Measurements from ENCODE around the gene IQGAP1. TPM values are rescaled to one million over a fixed set of nuclear protein-coding genes. Genes with fewer than 3 reads are reported as not detected.
"Not testable (repeated sequence)": the region's sequence is repeated elsewhere in the genome, so short reads cannot be mapped to it uniquely, and the experiment has no call there.

The IQGAP1 gene
- total RNA-seq, 4 donors from 2014 or later = 162 to 334 (median 168) TPM

- no peaks in the 10 kb centered on the region for H3K36me3 ChIP-seq
- no peak for TF ChIP-seq CTCF (IDR thresholded peaks at IDR 0.05)
- no peak for TF ChIP-seq POLR2A (IDR thresholded peaks at IDR 0.05)
- H3K27me3 ChIP-seq = no peaks in the 10 kb centered on the region
- no peak overlapping the region for H3K4me3 ChIP-seq
- H3K9me3 ChIP-seq = no peaks in the 10 kb centered on the region
- no peaks in the 10 kb centered on the region for H3K4me1 ChIP-seq
- H3K27ac ChIP-seq = no peak overlapping the region
- no peak for DNase-seq
Measured at GRCh38 chr15:90512981-90513380, 124.9 kb downstream of the IQGAP1 start.

- Histone ChIP-seq H3K4me1 (no peaks in the 10 kb centered on the region), H3K36me3 (no peaks in the 10 kb centered on the region), H3K27me3 (no peaks in the 10 kb centered on the region), H3K9me3 (no peaks in the 10 kb centered on the region), H3K4me3 (no peak overlapping the region), H3K27ac (no peak overlapping the region)
- DNase-seq = no peak
- TF ChIP-seq POLR2A (IDR thresholded peaks at IDR 0.05) (no peak), CTCF (IDR thresholded peaks at IDR 0.05) (no peak)
Measured at GRCh38 chr15:90513448-90513847, 125.4 kb downstream of the IQGAP1 start.

GRCh38 chr15:90513893-90514292, 125.9 kb downstream of the IQGAP1 start:
- H3K4me1 ChIP-seq, H3K36me3 ChIP-seq, H3K27me3 ChIP-seq, DNase-seq, H3K4me3 ChIP-seq, H3K9me3 ChIP-seq, H3K27ac ChIP-seq: not testable (repeated sequence)

GRCh38 chr15:90519688-90520087, 131.6 kb downstream of the IQGAP1 start:
- no peaks in the 10 kb centered on the region for H3K36me3 ChIP-seq
- TF ChIP-seq POLR2A (IDR thresholded peaks at IDR 0.05) (no peak), CTCF (IDR thresholded peaks at IDR 0.05) (no peak)
- no peaks in the 10 kb centered on the region for H3K27me3 ChIP-seq
- no peak overlapping the region for H3K4me3 ChIP-seq
- DNase-seq = no peak
- H3K27ac ChIP-seq = no peak overlapping the region
- no peaks in the 10 kb centered on the region for H3K4me1 ChIP-seq
- no peaks in the 10 kb centered on the region for H3K9me3 ChIP-seq

- H3K27ac ChIP-seq = no peak overlapping the region
- no peak for DNase-seq
- no peaks in the 10 kb centered on the region for H3K27me3 ChIP-seq
- no peak overlapping the region for H3K4me3 ChIP-seq
- TF ChIP-seq CTCF (IDR thresholded peaks at IDR 0.05) (no peak), POLR2A (IDR thresholded peaks at IDR 0.05) (no peak)
- no peaks in the 10 kb centered on the region for H3K4me1 ChIP-seq
- H3K9me3 ChIP-seq = no peaks in the 10 kb centered on the region
- no peaks in the 10 kb centered on the region for H3K36me3 ChIP-seq
Measured at GRCh38 chr15:90520365-90520764, 132.3 kb downstream of the IQGAP1 start.

GRCh38 chr15:90523373-90523772, 135.3 kb downstream of the IQGAP1 start:
- TF ChIP-seq POLR2A (IDR thresholded peaks at IDR 0.05) = no peak
- TF ChIP-seq CTCF (IDR thresholded peaks at IDR 0.05) = no peak
- no peak overlapping the region for H3K27ac ChIP-seq
- H3K27me3 ChIP-seq = no peaks in the 10 kb centered on the region
- H3K9me3 ChIP-seq = no peaks in the 10 kb centered on the region
- no peaks in the 10 kb centered on the region for H3K36me3 ChIP-seq
- H3K4me3 ChIP-seq = no peak overlapping the region
- DNase-seq = no peak
- H3K4me1 ChIP-seq = no peaks in the 10 kb centered on the region

- not testable (repeated sequence) for H3K4me3 ChIP-seq, H3K36me3 ChIP-seq, DNase-seq, H3K9me3 ChIP-seq, H3K4me1 ChIP-seq, H3K27me3 ChIP-seq, H3K27ac ChIP-seq
Measured at GRCh38 chr15:90524018-90524803, 136.2 kb downstream of the IQGAP1 start.

All from Peyer's patch (tissue), 4 donors.